Kidney tubule cell (primary cell): Measurements from ENCODE around the gene PRPS1L1.

ENCODE experiments used
- DNase-seq: peaks from one replicate; pipeline ENCODE4 v3.0.0-alpha.2; 2018; ENCODE audit warnings: low spot score

Gene PRPS1L1

DNA sequence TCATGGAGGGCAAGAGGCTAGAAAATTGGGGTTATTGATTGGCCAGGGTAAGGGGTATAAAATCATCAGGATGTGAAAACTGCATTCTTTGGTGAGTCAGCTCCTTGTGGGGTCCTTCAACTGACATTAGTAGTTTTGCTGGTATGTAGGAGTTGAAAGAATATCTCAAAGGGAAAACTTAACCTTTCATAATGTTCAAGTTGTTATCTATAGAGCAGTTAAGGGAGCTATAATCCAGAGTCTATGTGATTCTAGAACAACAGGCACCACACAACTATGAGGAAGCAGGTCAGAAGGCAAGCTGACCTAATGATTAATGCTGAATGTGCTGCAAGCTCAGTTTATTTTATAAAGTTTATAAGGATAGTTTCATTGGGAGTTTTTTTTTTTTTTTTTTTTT lies 13.7 kb downstream of the PRPS1L1 start:
- peak; percentile 90 for DNase-seq

DNA sequence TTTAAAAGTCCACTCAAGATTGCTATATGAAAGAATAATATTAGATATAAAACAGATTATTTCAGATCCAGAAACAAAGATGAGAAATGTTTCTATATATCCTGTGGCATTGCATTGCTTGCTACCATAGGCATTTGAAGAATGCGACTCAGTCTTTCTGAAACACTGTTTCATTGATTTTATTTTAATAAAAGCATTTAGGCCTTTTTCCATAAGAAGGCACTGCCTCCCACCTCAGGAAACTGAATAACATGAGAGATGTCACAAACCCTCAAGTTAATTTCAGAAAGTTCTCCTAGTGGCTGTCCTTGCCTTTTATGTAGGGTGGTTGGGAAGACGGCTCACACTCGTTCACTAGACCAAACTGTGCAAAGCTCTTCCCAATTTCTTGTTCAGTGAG lies 23.3 kb downstream of the PRPS1L1 start:
- DNase-seq: no peak

DNA sequence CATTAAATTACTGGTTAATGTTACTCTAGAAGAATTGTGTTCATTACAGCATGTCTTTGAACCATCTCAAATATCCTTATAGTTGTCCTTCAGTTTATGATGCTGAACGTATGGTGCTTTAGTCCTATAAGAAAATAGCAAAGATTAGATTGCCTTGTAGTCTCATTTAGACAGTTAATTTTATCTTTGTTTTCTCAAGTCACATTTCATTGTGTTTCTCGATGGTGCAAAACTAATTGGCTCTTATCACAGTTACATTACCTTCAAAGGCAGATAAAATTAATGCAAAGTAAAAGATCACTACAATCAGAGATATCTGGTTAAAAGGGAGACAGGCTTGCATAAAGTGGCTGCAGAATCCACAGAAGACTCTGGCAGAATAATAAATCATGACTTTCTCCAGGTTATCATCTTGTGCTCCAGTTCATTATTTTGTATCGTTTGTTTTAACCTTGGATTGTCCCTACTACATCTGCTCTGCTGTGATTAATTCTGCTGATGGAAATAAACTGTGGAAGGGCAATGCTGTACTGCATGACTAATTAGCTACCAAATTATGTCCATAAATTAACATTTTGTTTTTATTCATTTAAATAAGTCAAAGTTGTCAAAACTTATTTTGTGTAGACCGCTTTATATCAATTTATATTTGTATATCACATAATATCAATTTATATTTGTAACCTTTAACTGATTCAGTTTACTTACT lies 24.2 kb downstream of the PRPS1L1 start:
- no peak for DNase-seq

DNA sequence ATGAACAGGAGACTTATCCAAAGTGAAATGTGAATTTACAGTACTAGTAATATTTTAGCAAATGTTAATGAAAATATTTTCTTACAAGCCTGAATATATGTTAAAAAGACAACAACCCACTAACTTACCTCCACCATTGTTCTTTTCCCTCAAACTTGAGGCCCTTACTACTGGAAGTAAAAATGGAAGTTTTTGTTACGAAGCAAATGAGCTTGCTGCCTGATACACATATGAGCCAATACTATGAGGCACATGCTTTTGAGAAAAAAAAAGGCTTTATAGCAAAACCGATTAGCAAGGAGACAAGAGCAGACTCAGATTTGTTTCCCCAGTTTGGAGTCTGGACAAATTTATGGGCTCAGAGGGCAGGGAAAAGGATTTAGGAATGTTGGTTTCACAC lies 29.0 kb downstream of the PRPS1L1 start:
- no peak for DNase-seq

DNA sequence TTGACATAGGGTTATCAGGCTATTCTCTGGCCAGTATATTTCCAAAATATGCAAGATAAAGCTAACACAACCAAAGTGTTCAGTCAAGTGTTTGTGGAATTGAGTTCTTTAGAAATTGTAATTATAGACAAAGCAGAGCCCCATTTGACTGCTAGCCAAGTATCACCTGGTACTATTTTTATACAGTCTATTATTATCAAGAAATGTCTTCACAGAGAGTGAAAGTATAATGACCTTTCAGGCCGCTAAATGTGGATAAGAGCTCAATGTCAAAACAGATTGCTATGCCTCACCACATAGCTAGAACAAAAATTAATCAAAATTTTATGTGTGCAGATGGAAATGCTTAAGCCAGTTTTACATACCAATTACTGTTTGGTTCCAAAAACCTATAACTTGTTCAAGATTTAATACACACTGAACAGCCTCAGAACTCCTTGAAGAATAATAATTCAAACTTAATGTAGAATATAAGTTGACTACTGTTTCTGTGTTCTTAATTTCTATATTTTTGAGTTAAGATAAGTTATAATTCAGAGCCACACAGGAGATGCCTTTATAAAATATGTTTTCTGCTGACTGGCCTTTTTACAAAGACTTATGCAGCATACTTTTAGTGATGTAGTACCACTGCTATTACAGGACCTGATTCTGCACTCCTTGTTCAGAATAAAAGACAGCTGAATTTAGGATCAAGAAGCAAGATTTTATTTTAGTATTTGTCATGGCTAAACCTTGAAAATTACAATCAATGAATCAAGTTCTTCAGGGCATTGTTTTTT lies 31.0 kb downstream of the PRPS1L1 start:
- no peak for DNase-seq

DNA sequence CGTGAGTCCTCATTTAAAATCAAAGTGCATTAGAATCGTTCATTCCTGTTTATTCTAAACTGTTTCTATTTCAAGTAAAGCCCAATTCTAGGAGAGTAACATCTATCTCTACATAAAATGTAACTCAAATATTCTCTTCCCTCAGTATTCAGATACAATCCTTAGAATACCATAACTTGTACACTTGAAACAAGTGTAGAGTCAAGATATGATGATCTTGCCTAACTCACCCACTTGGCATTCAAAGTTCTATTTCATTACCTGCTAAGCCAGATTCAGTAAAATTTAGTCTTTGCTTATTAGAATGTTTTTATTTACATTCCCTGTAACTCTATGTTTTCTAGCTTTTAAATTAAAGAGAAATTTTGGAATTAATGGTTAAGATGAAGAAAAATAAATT lies 31.6 kb downstream of the PRPS1L1 start:
- DNase-seq: no peak

DNA sequence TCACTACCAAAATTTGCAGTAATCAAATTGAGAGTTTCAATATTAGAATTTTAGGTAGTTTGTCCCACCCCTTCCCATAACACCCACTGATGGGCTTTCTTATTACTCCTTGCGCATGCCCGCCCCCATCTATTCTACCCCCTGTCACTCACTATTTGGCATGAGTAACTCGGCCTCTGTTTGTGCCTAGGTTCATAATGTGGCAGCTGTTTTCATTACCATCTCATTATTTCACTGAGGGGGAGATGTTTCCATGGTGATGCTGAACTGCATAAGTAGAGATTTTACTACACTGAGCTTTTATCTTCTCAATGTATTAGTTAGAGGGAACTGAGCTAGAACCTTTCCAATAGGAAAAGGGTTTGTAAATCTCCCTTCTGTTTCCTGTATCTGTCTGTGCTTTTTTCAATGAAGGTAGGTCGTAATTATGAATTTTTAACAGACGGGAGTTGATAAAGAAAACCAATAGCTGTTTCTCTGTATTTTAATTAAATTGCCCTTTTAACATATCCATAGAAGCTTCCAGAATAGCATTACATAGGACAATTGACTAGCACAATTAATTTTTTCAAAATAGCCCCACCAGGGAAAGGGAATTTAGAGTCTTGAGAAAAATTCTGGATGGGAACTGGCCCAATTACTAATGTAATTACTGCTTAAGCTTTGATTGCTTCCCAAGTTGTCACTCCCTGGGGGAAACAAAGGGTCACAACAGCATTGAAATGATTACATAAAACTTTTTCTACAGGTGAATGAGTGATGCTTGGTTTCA lies 33.4 kb downstream of the PRPS1L1 start:
- DNase-seq: no peak

DNA sequence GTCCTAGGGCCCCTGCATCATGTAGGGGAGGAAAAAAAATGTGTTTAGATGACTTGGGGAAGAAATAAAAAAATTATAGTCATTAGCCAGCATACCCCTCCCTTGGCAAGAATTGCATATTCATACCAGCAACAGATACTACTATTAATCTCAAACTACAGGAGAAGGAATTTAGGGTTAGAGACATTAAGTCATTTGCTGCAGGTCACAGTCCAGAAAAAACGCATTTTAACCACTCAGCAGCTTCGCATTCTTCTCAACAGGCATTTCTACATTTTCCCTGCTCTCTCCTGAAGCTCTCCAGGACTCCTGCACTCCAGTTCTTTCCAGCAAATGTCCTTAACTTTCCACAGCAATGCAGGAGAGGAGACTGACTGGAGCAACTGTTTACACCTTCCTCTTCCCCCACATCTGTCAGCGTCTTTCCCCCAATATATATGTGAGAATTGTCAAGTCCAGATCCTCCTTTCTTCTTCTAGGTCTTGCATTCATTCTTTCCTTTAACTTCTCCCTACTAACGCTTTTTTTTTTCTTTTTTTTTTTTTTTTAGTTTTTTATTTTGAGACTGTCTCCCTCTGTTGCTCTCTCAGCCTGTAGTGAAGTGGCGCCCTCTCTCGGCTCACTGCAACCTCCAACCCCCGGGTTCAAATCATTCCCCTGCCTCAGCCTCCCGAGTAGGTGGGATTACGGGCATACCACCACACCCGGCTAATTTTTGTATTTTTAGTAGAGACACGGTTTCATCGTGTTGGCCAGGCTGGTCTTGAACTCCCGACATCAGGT lies 35.6 kb downstream of the PRPS1L1 start:
- DNase-seq: no peak

DNA sequence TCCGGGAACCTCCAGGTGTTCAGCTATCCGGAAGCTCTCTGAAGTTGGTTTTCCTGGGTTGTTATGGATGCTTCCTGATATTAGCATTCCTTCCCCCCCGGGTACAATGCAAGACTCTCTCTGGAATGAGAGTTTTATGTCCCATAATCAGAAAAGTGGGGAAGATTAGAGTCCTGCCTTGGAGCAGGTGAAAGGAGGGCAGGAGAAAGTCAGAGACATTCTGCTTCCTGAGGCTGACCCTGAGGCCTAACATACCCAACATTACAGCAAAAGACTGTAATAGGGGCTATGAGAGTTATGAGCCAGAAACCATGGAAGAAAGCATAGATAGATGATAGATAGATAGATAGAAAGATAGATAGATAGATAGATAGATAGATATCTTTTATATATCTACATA lies 36.9 kb downstream of the PRPS1L1 start:
- no peak for DNase-seq

DNA sequence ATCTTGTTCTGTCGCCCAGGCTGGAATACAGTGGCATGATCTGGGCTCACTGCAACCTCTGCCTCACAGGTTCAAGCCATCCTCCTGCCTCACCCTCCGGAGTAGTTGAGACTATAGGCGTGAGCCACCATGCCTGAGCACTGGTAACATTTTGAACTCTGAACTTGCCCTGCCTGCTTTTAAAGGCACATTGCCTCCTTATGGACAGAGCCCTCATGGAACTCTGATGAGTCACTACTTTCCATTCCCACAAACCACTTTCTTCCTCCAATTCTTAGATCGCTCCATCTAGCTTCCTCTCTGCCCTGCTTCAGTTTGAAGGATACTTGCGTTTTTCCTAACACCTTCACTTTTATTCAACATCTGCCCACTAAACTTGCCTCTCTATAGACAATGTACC lies 38.1 kb downstream of the PRPS1L1 start:
- DNase-seq: peak; percentile 42

DNA sequence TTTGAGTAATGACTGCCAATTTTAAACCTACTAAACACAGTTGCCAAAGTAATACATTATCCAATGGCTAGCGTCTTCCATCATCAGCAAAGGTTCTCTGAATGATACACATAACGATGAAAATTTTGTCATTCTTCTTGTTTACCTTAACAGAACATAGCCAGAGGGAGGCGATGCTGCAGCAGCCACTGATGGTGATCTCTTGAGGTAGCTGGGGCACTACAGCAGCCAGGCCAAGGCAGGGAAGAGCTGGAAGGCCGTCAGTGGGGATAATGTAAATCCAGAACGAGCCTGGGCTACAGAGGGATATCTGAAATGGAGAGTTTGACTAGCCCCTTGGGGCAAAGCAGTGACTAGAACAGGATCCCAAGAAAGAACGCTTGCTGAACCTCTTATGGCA lies 38.8 kb downstream of the PRPS1L1 start:
- DNase-seq: no peak

DNA sequence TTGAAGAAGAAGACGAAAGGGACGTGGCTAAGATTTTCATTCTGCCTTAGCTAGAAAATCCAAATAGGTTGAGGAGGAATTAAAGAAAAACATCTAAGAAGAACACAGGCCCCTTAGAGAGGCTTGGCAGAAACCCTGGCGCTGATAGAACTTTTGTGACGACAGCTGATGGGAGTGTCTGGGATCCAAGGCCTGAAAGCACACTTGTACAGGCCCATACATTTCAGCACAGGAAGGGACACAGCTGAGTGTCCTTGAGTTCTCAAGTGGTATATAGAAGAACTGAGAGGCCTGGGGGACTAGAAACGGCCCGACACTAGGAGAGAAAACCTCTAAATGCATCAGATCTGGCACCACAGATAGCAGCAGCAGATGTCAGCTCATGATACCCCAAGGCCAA lies 39.5 kb downstream of the PRPS1L1 start:
- no peak for DNase-seq

DNA sequence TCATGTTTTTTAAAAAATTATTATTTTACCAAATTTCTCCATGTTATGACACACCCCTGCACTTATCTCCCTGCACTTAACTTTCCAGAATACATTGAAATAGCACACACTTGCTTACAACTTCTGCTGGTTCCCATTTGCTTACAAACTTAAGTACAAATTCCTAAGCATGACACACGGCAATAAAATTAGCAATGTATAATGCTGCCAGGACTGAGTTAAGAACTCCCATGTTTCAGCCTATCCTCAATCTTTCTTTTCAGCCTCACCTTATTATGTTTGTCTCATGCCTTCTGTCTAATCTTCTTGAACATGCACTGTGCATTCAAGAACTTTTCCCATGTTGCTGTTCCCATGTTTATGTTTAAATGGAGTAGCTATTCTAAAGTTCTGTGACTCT lies 40.8 kb downstream of the PRPS1L1 start:
- peak; percentile 69 for DNase-seq

DNA sequence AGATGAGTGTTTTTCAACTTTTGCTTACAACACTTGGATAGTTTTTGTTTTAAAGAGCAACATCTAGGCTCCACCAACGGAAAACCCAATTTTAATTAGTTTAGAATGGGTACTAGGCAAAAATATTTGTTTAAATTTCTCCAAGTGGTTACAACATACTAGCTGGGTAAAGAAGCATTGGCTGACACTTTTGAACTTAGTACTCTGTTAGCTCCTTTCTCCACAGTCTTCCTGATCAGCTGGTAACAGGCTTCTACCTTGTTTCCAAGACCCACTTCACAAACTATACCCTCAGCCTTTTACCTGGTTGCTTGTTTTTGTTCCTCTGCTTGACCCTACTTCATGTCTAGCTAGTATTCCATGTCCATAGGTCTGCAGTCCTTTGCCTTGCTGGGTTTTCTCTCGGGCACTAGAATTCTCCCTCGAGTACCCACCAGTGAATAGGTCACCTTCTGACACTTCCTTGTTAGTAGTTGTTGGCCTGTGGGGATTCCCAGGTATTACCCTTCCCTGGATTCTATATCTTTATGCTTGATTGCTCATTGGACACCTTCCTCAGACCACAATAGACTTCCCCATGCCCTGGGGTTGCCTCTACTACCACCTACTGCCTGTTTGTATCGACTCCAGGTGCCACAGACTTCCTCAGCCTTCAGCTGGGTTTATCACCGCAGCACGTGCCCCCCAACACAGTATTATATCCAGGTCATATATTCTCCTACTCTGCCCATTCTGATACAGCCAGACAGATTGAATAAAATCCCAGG lies 42.0 kb downstream of the PRPS1L1 start:
- DNase-seq: peak; percentile 78

DNA sequence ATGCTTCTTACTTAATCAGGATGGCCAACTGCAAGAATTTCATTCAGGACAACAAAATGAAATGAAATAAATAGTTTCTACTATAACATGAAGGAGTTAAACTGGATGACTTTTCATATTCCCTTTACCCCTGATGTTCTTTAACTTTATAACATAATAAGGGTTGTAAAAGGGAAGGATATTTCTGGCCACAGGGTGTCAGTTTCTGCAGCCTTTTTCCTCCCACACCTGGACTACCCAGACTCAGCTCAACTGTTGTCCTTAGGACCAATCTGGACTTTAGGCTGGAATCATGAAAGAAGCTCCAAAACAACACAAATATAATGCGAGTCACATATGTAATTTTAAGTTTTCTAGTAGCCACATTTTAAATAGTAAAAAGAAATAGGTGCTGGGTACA lies 43.4 kb downstream of the PRPS1L1 start:
- no peak for DNase-seq

DNA sequence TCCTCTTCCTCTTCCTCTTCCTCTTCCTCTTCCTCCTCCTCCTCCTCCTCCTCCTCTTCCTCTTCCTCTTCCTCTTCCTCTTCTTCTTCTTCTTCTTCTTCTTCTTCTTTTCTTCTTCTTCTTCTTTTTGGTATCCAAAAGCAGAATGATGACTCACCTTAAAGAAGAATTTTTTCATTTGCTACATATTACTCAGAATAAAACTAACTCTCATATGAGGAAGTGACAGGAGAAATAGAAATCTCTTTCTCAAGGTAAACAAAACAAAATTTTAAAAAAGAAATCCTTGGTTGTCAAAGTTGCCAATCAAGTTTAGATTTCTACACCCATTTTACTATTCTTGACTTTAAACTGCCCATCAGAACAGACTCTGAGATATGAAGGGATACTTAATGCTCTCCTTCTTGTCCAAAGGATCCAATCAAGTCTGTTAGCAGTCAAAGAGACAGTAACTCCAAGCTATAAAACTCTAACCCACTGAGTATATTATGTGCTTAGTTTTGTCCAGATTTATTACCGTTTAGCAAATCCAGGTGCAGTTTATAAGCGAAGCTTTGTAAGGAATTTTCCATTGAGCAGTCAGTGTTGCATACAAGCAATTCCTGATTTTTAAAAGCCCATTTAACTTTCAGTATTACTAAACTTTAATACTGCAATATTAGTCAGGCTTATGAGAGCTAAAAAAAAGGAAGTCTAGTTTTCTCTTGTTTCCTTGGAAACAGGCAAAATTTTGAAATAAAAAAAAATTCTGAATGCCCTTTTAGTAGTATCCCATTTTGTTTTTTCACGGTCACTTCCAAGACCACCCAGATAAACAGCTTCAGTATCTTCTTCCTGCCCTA lies 44.2 kb downstream of the PRPS1L1 start:
- no peak for DNase-seq

DNA sequence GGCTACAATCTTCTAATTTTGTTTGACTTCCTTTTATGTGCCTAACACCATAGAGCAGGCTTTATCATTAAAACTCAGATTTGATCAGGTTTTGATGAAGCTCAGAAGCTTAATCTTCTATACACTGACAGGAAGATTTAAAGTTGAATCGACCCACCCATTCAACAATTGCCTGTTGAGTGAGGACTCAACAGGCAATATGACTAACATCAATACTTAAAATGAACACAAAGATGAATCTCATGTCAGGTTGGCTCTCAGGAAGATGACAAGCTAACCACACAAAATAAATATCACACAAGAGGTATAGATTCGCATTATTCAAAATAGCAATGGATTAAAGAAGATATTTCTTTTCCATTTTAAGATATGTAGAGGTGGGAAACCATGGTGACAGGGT lies 50.7 kb downstream of the PRPS1L1 start:
- DNase-seq: no peak
